ENCODE data around the gene FYN. TPM values are rescaled to one million over a fixed set of nuclear protein-coding genes. Genes with fewer than 3 reads are reported as not detected.

The FYN gene
- total RNA-seq, 2 donors from 2014 or later, result 11.3 to 21.5 TPM

DNA sequence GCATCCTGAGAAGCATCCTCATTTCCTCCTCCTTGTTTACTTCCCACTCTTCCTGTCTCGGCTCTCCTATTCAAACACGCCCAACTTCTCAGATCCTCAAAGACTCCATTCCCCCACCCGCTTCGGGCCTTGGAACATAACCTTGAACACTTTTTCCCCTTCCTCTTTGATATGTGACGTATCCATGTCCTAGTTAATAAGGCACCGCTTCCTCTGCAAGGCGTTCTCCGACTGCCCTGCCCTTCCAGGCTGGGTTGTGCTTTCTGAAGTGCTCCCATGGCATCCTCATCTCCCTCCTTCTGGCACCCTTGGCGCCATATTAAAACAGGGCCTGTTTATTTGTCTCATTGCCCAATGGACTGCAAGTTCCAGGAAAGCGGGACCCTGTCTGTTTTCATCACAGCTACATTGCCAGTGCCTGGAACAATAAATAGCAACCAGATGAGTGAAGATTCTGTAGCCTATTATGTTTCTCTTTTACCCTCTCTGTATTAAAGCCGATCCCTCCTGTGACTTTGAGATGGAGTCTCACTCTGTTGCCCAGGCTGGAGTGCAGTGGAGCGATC is 152.2 kb downstream of the FYN start:
- Histone ChIP-seq H3K4me1 (no peaks in the 10 kb centered on the region), H3K36me3 (no peaks in the 10 kb centered on the region), H3K4me3 (no peak overlapping the region), H3K27me3 (no peaks in the 10 kb centered on the region), H3K9ac (ENCODE audit: low read depth in 2 of 2, low read length in 2 of 2) (no peak overlapping the region), H3K27ac (no peak overlapping the region), H3K9me3 (no peaks in the 10 kb centered on the region)
- TF ChIP-seq, protein P1, sequence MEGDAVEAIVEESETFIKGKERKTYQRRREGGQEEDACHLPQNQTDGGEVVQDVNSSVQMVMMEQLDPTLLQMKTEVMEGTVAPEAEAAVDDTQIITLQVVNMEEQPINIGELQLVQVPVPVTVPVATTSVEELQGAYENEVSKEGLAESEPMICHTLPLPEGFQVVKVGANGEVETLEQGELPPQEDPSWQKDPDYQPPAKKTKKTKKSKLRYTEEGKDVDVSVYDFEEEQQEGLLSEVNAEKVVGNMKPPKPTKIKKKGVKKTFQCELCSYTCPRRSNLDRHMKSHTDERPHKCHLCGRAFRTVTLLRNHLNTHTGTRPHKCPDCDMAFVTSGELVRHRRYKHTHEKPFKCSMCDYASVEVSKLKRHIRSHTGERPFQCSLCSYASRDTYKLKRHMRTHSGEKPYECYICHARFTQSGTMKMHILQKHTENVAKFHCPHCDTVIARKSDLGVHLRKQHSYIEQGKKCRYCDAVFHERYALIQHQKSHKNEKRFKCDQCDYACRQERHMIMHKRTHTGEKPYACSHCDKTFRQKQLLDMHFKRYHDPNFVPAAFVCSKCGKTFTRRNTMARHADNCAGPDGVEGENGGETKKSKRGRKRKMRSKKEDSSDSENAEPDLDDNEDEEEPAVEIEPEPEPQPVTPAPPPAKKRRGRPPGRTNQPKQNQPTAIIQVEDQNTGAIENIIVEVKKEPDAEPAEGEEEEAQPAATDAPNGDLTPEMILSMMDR (IDR thresholded peaks at IDR 0.05), result no peak
- no peak for DNase-seq
- intact Hi-C loops (cut with DNase I), result no loop called here

DNA sequence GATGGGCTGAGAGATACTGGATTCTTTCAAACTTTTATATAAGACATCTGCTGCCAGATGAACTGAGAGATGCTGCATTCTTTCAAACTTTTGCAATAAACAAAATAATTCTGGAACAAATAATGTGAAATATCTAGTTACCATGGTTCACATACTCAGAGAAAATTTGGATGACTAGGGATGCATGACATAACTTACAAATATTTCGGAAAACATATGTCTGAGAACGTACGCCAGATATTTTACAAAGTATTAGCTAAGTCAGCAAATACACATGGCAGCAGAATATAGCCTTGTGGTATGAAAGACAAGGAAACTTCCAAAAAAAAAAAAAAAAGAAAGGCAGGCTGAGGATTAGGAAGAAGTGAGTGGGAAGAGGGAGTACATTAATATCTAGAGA is 154.3 kb downstream of the FYN start:
- Histone ChIP-seq H3K4me1 (no peaks in the 10 kb centered on the region), H3K27me3 (no peaks in the 10 kb centered on the region), H3K4me3 (no peak overlapping the region), H3K36me3 (no peaks in the 10 kb centered on the region), H3K27ac (no peak overlapping the region), H3K9me3 (no peaks in the 10 kb centered on the region), H3K9ac (ENCODE audit: low read depth in 2 of 2, low read length in 2 of 2) (no peak overlapping the region)
- intact Hi-C loops (cut with DNase I), result loop anchor here (10.0 kb wide), 1 partner anchor 156 kb away; the partner anchor contains the start of gene FYN
- TF ChIP-seq, protein P1 (IDR thresholded peaks at IDR 0.05), result no peak
- DNase-seq, result no peak

DNA sequence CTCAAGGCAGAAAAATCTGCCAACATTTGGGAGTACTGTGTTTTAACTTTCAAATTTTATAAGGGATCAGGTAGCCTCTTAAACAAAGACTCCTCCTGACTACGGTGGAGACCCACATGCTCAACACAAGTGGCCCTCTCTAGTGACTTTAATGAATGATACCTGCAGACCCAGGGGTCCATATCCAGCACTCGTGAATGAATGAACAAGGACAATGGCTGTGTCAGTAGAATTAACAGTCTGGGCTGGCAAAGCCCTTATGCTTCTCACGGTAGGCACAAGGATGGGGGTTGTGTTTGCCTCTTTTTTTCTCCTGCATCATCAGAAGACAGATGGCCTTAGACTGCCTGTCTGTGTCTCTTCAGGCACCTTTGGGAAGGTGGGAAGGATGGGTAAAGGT is 154.9 kb downstream of the FYN start:
- no peak overlapping the region for H3K9ac ChIP-seq (ENCODE audit: low read depth in 2 of 2, low read length in 2 of 2)
- no peak overlapping the region for H3K27ac ChIP-seq
- intact Hi-C loops (cut with DNase I), result loop anchor here (10.0 kb wide), 1 partner anchor 156 kb away; the partner anchor contains the start of gene FYN
- H3K27me3 ChIP-seq, result no peaks in the 10 kb centered on the region
- no peak for DNase-seq
- H3K36me3 ChIP-seq, result no peaks in the 10 kb centered on the region
- no peaks in the 10 kb centered on the region for H3K9me3 ChIP-seq
- TF ChIP-seq, protein P1 (IDR thresholded peaks at IDR 0.05), result no peak
- no peak overlapping the region for H3K4me3 ChIP-seq
- H3K4me1 ChIP-seq, result no peaks in the 10 kb centered on the region

DNA sequence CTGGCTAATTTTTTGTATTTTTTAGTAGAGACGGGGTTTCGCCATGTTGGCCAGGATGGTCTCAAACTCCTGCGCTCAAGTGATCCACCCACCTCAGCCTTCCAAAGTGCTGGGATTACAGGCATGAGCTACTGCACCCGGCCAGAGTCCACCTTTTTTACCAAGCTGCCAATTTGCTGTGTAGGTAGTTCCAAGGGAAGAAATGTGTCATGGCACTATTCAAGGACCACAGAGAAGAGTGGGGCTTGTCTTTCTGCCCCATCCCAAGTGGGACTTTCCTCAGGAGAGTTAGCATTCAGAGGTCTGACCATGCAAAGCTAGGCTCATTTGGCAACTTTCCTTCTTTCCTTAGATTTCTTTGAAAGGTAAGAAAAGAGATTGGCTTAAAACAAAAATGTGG is 155.6 kb downstream of the FYN start:
- H3K4me1 ChIP-seq, result no peaks in the 10 kb centered on the region
- no peak overlapping the region for H3K9ac ChIP-seq (ENCODE audit: low read depth in 2 of 2, low read length in 2 of 2)
- H3K27ac ChIP-seq, result no peak overlapping the region
- H3K9me3 ChIP-seq, result no peaks in the 10 kb centered on the region
- TF ChIP-seq, protein P1 (IDR thresholded peaks at IDR 0.05), result no peak
- no peak overlapping the region for H3K4me3 ChIP-seq
- no peaks in the 10 kb centered on the region for H3K36me3 ChIP-seq
- no peaks in the 10 kb centered on the region for H3K27me3 ChIP-seq
- intact Hi-C loops (cut with DNase I), result loop anchor here (10.0 kb wide), 1 partner anchor 157 kb away; the partner anchor contains the start of gene FYN
- DNase-seq, result no peak

DNA sequence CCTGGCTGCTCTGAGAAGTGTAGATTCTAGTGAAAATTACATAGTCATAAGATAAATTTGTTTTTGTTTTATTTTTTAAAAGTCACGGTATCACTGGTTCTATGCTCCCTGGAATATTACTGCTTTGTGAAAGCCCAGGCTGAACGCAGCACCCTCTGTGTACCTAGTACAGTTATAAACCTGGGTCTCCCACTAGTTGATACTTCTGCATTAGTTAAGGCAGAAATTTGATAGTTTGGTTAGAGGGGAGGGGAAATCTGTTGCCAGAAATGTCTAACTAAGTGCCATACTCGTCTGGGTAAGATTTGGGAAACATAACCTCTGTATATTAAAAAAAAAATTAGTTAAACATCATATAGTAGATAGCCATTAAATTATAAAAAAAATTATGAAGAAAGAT is 156.9 kb downstream of the FYN start:
- Histone ChIP-seq H3K9ac (ENCODE audit: low read depth in 2 of 2, low read length in 2 of 2) (no peak overlapping the region), H3K27ac (no peak overlapping the region), H3K27me3 (no peaks in the 10 kb centered on the region), H3K36me3 (no peaks in the 10 kb centered on the region), H3K9me3 (no peaks in the 10 kb centered on the region), H3K4me1 (peaks cover 2% of the 10 kb centered on the region), H3K4me3 (no peak overlapping the region)
- TF ChIP-seq, protein P1 (IDR thresholded peaks at IDR 0.05), result no peak
- intact Hi-C loops (cut with DNase I), result loop anchor here (10.0 kb wide), 1 partner anchor 158 kb away; the partner anchor contains the start of gene FYN
- DNase-seq, result no peak
